ENCODE results near the gene GNMT.

GNMT gene

DNA sequence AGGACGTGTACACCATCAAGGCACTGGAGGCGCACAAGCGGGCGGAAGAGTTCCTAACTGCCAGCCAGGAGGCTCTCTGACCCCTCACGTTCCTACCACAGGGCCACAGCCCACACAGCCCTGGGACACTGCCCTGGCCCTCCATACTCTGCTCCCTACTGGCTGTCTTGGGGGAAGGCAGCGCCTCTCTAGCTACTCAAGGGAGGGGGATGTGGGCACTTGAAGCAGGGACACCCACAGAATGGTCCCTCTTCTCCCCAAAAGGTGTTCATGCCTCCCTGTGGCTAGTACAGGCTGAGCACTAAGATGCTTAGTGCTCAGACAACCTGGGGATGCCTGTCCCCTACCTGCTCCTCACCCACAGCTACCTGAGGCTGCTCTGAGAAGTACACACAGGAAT, 50.7 kb downstream of the GNMT start:
- DNase-seq (ENCODE audit: low read depth), result no peak
- TF ChIP-seq, protein P1, sequence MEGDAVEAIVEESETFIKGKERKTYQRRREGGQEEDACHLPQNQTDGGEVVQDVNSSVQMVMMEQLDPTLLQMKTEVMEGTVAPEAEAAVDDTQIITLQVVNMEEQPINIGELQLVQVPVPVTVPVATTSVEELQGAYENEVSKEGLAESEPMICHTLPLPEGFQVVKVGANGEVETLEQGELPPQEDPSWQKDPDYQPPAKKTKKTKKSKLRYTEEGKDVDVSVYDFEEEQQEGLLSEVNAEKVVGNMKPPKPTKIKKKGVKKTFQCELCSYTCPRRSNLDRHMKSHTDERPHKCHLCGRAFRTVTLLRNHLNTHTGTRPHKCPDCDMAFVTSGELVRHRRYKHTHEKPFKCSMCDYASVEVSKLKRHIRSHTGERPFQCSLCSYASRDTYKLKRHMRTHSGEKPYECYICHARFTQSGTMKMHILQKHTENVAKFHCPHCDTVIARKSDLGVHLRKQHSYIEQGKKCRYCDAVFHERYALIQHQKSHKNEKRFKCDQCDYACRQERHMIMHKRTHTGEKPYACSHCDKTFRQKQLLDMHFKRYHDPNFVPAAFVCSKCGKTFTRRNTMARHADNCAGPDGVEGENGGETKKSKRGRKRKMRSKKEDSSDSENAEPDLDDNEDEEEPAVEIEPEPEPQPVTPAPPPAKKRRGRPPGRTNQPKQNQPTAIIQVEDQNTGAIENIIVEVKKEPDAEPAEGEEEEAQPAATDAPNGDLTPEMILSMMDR (IDR thresholded peaks at IDR 0.05; ENCODE audit: low read depth, low read length, missing control alignments), result no peak
- H3K4me3 ChIP-seq (ENCODE audit: low read depth, low read length), result no peak overlapping the region

DNA sequence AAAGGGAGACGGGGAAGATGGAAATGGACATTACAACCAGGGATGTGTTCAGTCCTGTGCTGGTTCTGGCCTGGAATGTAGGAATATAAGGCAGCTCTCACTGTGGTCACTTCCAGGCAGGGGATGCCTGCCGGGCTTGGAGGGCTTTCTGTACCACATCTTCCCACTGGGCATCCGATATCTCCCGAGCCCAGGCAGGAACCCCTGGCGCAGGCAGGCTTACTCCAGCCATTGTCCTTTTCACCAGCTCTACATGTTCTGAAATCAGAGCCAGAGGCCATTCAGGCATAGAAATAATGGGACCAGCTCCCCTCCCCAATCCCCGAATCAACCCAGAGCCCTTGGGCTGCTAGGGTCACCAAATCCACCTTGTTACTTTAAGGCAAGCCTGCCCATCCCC, 51.8 kb downstream of the GNMT start:
- H3K4me3 ChIP-seq (ENCODE audit: low read depth, low read length), result peak overlapping the region; percentile 77; the same call in 1 of the 2 replicates
- TF ChIP-seq, protein P1 (IDR thresholded peaks at IDR 0.05; ENCODE audit: low read depth, low read length, missing control alignments), result no peak
- no peak for DNase-seq (ENCODE audit: low read depth)

DNA sequence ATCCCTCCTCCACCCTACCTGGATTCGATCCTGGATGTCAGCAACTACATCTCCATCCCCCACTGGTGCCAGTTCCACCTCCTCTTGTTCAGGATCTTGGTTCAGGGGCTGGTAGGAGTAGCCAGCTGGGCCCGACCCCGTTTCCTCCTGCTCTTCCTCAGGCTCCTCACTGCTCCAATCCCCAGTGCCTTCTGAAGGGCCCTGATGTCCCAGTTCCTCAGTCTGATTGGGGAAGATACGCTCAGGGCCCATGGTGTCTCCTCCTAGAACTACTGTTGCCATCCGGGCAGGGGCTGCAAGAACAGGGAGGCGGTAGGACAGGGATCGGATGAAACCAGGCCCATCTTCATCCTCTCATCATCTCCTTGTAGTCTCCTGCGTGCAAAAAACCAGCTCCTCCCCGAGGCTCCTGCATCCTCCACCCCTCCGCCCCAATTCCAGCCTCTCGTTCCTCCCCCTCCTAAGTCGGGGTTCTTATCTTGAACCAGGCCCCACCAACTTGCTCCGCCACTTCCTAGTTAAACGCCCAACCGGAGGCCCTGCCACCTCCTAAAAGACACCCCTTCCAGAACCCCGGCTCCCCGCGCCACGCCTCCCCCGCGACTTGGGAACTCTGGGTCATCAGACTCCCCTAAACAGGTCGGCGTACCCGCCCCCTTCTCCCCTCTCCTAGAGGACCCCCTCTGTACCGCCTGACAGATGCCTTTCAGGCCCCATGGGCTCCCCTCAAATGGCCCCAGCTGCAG, 52.7 kb downstream of the GNMT start:
- DNase-seq (ENCODE audit: low read depth), result peak; percentile 25
- TF ChIP-seq, protein P1 (IDR thresholded peaks at IDR 0.05; ENCODE audit: low read depth, low read length, missing control alignments), result no peak
- H3K4me3 ChIP-seq (ENCODE audit: low read depth, low read length), result peak overlapping the region; percentile 77

Data from GM12864 (cell line).